ENCODE results near the gene CYP4F11. TPM values are rescaled to one million over a fixed set of nuclear protein-coding genes. Genes with fewer than 3 reads are reported as not detected.
"Not testable (repeated sequence)": the region's sequence is repeated elsewhere in the genome, so short reads cannot be mapped to it uniquely, and the experiment has no call there.

Gene CYP4F11
- total RNA-seq, 2 experiments from 2014 or later = not detected

GRCh38 chr19:15913830-15914229 is 20.5 kb downstream of the CYP4F11 start:
- CTCF ChIA-PET = no interaction called here
- no peak overlapping the region for H3K27ac Mint-ChIP-seq

GRCh38 chr19:15913384-15913783 is 20.9 kb downstream of the CYP4F11 start:
- Mint-ChIP-seq H3K9me3 (ENCODE audit: insufficient read depth) (peaks cover 14% of the 10 kb centered on the region), H3K4me1 (ENCODE audit: low read depth) (no peaks in the 10 kb centered on the region), H3K27ac (no peak overlapping the region), H3K27me3 (ENCODE audit: low read depth) (peaks cover 54% of the 10 kb centered on the region), H3K36me3 (ENCODE audit: low read depth) (no peaks in the 10 kb centered on the region), H3K4me3 (no peak overlapping the region)
- ChIA-PET CTCF (no interaction called here), POLR2A (no interaction called here)
- ATAC-seq = no peak
- DNase-seq = no peak

More at GRCh38 chr19:15913830-15914229, 20.5 kb downstream of the CYP4F11 start:
- H3K4me3 Mint-ChIP-seq = no peak overlapping the region
- H3K9me3 Mint-ChIP-seq (ENCODE audit: insufficient read depth) = peaks cover 14% of the 10 kb centered on the region
- H3K27me3 Mint-ChIP-seq (ENCODE audit: low read depth) = peaks cover 54% of the 10 kb centered on the region
- POLR2A ChIA-PET = no interaction called here
- ATAC-seq (no peak), DNase-seq (no peak)
- H3K36me3 Mint-ChIP-seq (ENCODE audit: low read depth) = no peaks in the 10 kb centered on the region
- H3K4me1 Mint-ChIP-seq (ENCODE audit: low read depth) = no peaks in the 10 kb centered on the region

- H3K27me3 Mint-ChIP-seq (ENCODE audit: low read depth) = peaks cover 49% of the 10 kb centered on the region
- no peak for DNase-seq
- ATAC-seq = no peak
- peaks cover 14% of the 10 kb centered on the region for H3K9me3 Mint-ChIP-seq (ENCODE audit: insufficient read depth)
- H3K27ac Mint-ChIP-seq = no peak overlapping the region
- no peak overlapping the region for H3K4me3 Mint-ChIP-seq
- ChIA-PET CTCF (no interaction called here), POLR2A (no interaction called here)
- no peaks in the 10 kb centered on the region for H3K36me3 Mint-ChIP-seq (ENCODE audit: low read depth)
- H3K4me1 Mint-ChIP-seq (ENCODE audit: low read depth) = no peaks in the 10 kb centered on the region
These were observed 22.6 kb downstream of the CYP4F11 start for GRCh38 chr19:15911599-15912235.

GRCh38 chr19:15905026-15905425 is 29.3 kb downstream of the CYP4F11 start:
- ChIA-PET POLR2A (no interaction called here), CTCF (no interaction called here)
- DNase-seq (no peak), ATAC-seq (no peak)
- peaks cover 4% of the 10 kb centered on the region for H3K9me3 Mint-ChIP-seq (ENCODE audit: insufficient read depth)
- H3K36me3 Mint-ChIP-seq (ENCODE audit: low read depth) = no peaks in the 10 kb centered on the region
- H3K27ac Mint-ChIP-seq = no peak overlapping the region
- peaks cover 45% of the 10 kb centered on the region for H3K27me3 Mint-ChIP-seq (ENCODE audit: low read depth)
- no peak overlapping the region for H3K4me3 Mint-ChIP-seq
- peaks cover 9% of the 10 kb centered on the region for H3K4me1 Mint-ChIP-seq (ENCODE audit: low read depth)

GRCh38 chr19:15902898-15903297 is 31.4 kb downstream of the CYP4F11 start:
- H3K4me3 Mint-ChIP-seq; H3K4me1 Mint-ChIP-seq (ENCODE audit: low read depth); H3K36me3 Mint-ChIP-seq (ENCODE audit: low read depth); H3K27ac Mint-ChIP-seq; POLR2A ChIA-PET; H3K9me3 Mint-ChIP-seq (ENCODE audit: insufficient read depth); ATAC-seq; DNase-seq; CTCF ChIA-PET: not testable (repeated sequence)
- H3K27me3 Mint-ChIP-seq (ENCODE audit: low read depth) = peaks cover 42% of the 10 kb centered on the region

- peaks cover 9% of the 10 kb centered on the region for H3K4me1 Mint-ChIP-seq (ENCODE audit: low read depth)
- POLR2A ChIA-PET = no interaction called here
- ATAC-seq = no peak
- H3K27me3 Mint-ChIP-seq (ENCODE audit: low read depth) = peaks cover 40% of the 10 kb centered on the region
- no peak overlapping the region for H3K27ac Mint-ChIP-seq
- DNase-seq = no peak
- peaks cover 4% of the 10 kb centered on the region for H3K9me3 Mint-ChIP-seq (ENCODE audit: insufficient read depth)
- no peak overlapping the region for H3K4me3 Mint-ChIP-seq
- no peaks in the 10 kb centered on the region for H3K36me3 Mint-ChIP-seq (ENCODE audit: low read depth)
- CTCF ChIA-PET = no interaction called here
These were observed 32.1 kb downstream of the CYP4F11 start for GRCh38 chr19:15902254-15902653.

GRCh38 chr19:15900504-15900903 is 33.8 kb downstream of the CYP4F11 start:
- ChIA-PET CTCF (no interaction called here), POLR2A (no interaction called here)
- Mint-ChIP-seq H3K4me1 (ENCODE audit: low read depth) (peaks cover 9% of the 10 kb centered on the region), H3K27ac (no peak overlapping the region), H3K4me3 (peak overlapping the region; percentile 62), H3K36me3 (ENCODE audit: low read depth) (no peaks in the 10 kb centered on the region), H3K9me3 (ENCODE audit: insufficient read depth) (peaks cover 4% of the 10 kb centered on the region), H3K27me3 (ENCODE audit: low read depth) (peaks cover 31% of the 10 kb centered on the region)
- peak; percentile 49 for ATAC-seq
- DNase-seq = no peak

- H3K36me3 Mint-ChIP-seq (ENCODE audit: low read depth); CTCF ChIA-PET; H3K4me1 Mint-ChIP-seq (ENCODE audit: low read depth); DNase-seq; H3K9me3 Mint-ChIP-seq (ENCODE audit: insufficient read depth); H3K27ac Mint-ChIP-seq; ATAC-seq; POLR2A ChIA-PET: not testable (repeated sequence)
- Mint-ChIP-seq H3K4me3 (peak overlapping the region; percentile 62), H3K27me3 (ENCODE audit: low read depth) (peaks cover 28% of the 10 kb centered on the region)
These were observed 34.3 kb downstream of the CYP4F11 start for GRCh38 chr19:15900032-15900431.

GRCh38 chr19:15899561-15899960 is 34.8 kb downstream of the CYP4F11 start:
- H3K27me3 Mint-ChIP-seq (ENCODE audit: low read depth) = peaks cover 23% of the 10 kb centered on the region
- CTCF ChIA-PET; H3K9me3 Mint-ChIP-seq (ENCODE audit: insufficient read depth); H3K4me3 Mint-ChIP-seq; POLR2A ChIA-PET; DNase-seq; H3K4me1 Mint-ChIP-seq (ENCODE audit: low read depth); H3K27ac Mint-ChIP-seq; ATAC-seq; H3K36me3 Mint-ChIP-seq (ENCODE audit: low read depth): not testable (repeated sequence)

GRCh38 chr19:15897738-15898276 is 36.5 kb downstream of the CYP4F11 start, which contains the start of gene CYP4F2:
Gene CYP4F2, minus strand, starts transcription at chr19:15898074. Its CDS starts 463 bp downstream, at chr19:15897611.
- no peak within 1 kb of the TSS for H3K27ac Mint-ChIP-seq

GRCh38 chr19:15897026-15897737 is 37.1 kb downstream of the CYP4F11 start:
- no peak overlapping the region for H3K27ac Mint-ChIP-seq
- H3K4me1 Mint-ChIP-seq (ENCODE audit: low read depth) = peaks cover 9% of the 10 kb centered on the region
- no peaks in the 10 kb centered on the region for H3K9me3 Mint-ChIP-seq (ENCODE audit: insufficient read depth)
- ATAC-seq = no peak
- ChIA-PET POLR2A (no interaction called here), CTCF (no interaction called here)
- no peak overlapping the region for H3K4me3 Mint-ChIP-seq
- DNase-seq = no peak
- H3K36me3 Mint-ChIP-seq (ENCODE audit: low read depth) = no peaks in the 10 kb centered on the region
- peaks cover 20% of the 10 kb centered on the region for H3K27me3 Mint-ChIP-seq (ENCODE audit: low read depth)

More at GRCh38 chr19:15897738-15898276, 36.5 kb downstream of the CYP4F11 start, which contains the start of gene CYP4F2:
- no peak within 1 kb of the TSS for H3K4me3 Mint-ChIP-seq
- no peaks in the 10 kb centered on the region for H3K9me3 Mint-ChIP-seq (ENCODE audit: insufficient read depth)
- DNase-seq (no peak), ATAC-seq (no peak)
- H3K27me3 Mint-ChIP-seq (ENCODE audit: low read depth) = peaks cover 20% of the 10 kb centered on the region
- no peaks in the 10 kb centered on the region for H3K36me3 Mint-ChIP-seq (ENCODE audit: low read depth)
- H3K4me1 Mint-ChIP-seq (ENCODE audit: low read depth) = peaks cover 9% of the 10 kb centered on the region
- CTCF ChIA-PET = no interaction called here
- POLR2A ChIA-PET = no interaction called here

GRCh38 chr19:15895876-15896430 is 38.4 kb downstream of the CYP4F11 start:
- POLR2A ChIA-PET = no interaction called here
- H3K4me3 Mint-ChIP-seq = no peak overlapping the region
- peaks cover 14% of the 10 kb centered on the region for H3K27me3 Mint-ChIP-seq (ENCODE audit: low read depth)
- H3K9me3 Mint-ChIP-seq (ENCODE audit: insufficient read depth) = no peaks in the 10 kb centered on the region
- no peak overlapping the region for H3K27ac Mint-ChIP-seq
- peaks cover 9% of the 10 kb centered on the region for H3K4me1 Mint-ChIP-seq (ENCODE audit: low read depth)
- DNase-seq (no peak), ATAC-seq (no peak)
- CTCF ChIA-PET = no interaction called here
- H3K36me3 Mint-ChIP-seq (ENCODE audit: low read depth) = no peaks in the 10 kb centered on the region

Measured in activated CD8-positive, alpha-beta T cell treated with anti-CD3 and anti-CD28 coated beads, Interleukin-2, amount 10 ng/mL, durations not matched to agents 7 days and 5 days (primary cell).